HL-60 (cell line): ENCODE data around the gene PRDM2.
"Not testable (repeated sequence)": the region's sequence is repeated elsewhere in the genome, so short reads cannot be mapped to it uniquely, and the experiment has no call there.

Experiments used
- DNase-seq, 2 experiments: peaks; one replicate each; pipeline ENCODE4 v3.0.0-alpha.2; 2010 to 2020; ENCODE audit warnings: low read depth in 1 of 2, low spot score in 1 of 2
- H3K27ac ChIP-seq: fragments of 250-450 bp; sonication (Bioruptor Pico); replicated peaks from 2 replicates; pipeline ENCODE4 v1.5.1; 2020; ENCODE audit warnings: mild to moderate bottlenecking, moderate library complexity
- H3K27me3 ChIP-seq: fragments of 250-450 bp; sonication (Bioruptor Pico); 2 replicates; pipeline ENCODE4 v1.5.1; 2021; ENCODE audit warnings: mild to moderate bottlenecking, moderate library complexity; ENCODE audit not compliant: insufficient read depth, poor library complexity, severe bottlenecking
- H3K4me3 ChIP-seq: replicated peaks from 2 replicates; pipeline ENCODE4 v1.5.1; 2011; ENCODE audit warnings: mild to moderate bottlenecking, control low read depth, low read length; ENCODE audit not compliant: insufficient read depth
- GABPA ChIP-seq: IDR thresholded peaks from 2 replicates; pipeline ENCODE4 v1.6.1; 2012; ENCODE audit warnings: low read depth
- POLR2AphosphoS5 ChIP-seq: IDR thresholded peaks from 2 replicates; pipeline ENCODE4 v1.6.1; 2012; ENCODE audit warnings: low read depth
- SPI1 ChIP-seq: IDR thresholded peaks from 2 replicates; pipeline ENCODE4 v1.6.1; 2012; ENCODE audit warnings: low read depth, mild to moderate bottlenecking, borderline replicate concordance
- TF ChIP-seq, protein P1 (sequence below): IDR thresholded peaks from one replicate; pipeline ENCODE4 v1.5.1; 2011; ENCODE audit warnings: low read length, control low read depth, inconsistent platforms; ENCODE audit not compliant: insufficient read depth
- TF ChIP-seq, protein P2 (sequence below): IDR thresholded peaks from 2 replicates; pipeline ENCODE4 v1.6.1; 2012; ENCODE audit warnings: low read depth; ENCODE audit not compliant: insufficient replicate concordance

The PRDM2 gene

DNA sequence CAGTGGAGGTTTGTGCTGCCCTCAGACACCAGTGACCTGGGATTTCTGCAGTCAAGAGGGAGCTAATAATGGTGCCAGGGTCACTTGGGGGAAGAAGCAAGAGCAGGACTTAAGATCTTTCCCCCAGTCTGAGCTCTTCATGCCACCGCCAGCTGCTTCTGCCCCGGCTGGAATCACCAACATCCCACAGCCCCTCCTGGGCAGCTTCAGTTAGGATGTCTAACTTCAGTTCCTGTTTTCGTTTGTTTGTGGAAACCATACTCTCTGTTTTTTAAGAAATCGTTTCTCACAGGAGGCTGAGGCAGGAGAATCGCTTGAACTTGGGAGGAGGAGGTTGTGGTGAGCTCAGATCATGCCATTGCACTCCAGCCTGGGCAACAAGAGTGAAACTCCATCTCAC, 25.6 kb upstream of the PRDM2 start:
- no peak overlapping the region for H3K4me3 ChIP-seq
- TF ChIP-seq SPI1: peak; percentile 90
- TF ChIP-seq GABPA: no peak
- 0 out of 2 replicates have a peak overlapping the region, but pooled peaks have one; percentile 16 for H3K27ac ChIP-seq
- peak in 1 of 2 experiments; percentile 47 for DNase-seq
- no peaks in the 10 kb centered on the region for H3K27me3 ChIP-seq

DNA sequence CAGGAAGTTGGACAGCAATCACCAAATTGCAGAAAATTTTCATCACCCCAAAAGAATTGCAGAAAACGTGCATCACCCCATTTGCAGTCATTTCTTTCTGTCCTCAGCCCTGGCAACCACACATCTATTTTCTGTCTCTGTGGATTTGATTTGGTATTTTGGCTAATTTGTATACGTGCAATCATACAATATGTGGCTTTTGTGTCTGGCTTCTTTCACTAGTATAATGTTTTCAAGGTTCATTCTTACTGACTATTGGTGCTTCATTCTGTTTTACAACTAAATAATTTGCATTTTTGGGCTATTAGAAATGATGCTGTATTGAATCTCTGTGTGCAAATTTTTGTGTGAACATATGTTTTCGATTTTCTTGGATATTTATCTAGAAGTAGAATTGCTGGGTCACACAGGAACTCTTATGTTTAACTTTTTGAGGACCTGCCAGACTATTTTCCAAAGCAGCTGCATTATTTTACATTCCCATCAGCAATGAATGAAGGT, 24.8 kb upstream of the PRDM2 start:
- H3K27me3 ChIP-seq: no peaks in the 10 kb centered on the region

DNA sequence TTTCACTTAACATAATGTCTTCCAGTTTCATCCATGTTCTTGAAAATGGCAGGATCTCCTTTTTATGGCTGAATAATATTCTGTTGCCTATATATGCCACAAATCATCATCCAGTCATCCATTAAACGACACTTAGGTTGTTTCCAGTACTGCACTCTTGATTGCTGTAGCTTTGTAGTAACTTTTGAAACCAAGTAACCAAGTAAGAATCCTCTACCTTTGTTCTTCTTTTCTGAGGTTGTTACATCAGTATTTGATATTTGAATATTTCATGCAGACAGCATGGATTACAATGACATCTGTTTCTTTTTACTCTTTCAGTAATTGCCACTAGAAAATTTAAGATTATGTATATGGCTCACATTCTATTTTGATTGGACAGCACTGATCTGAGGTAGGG, 22.1 kb upstream of the PRDM2 start:
- Histone ChIP-seq H3K27me3 (no peaks in the 10 kb centered on the region), H3K27ac (no peak overlapping the region), H3K4me3 (no peak overlapping the region)
- DNase-seq: no peak
- TF ChIP-seq, protein P1, sequence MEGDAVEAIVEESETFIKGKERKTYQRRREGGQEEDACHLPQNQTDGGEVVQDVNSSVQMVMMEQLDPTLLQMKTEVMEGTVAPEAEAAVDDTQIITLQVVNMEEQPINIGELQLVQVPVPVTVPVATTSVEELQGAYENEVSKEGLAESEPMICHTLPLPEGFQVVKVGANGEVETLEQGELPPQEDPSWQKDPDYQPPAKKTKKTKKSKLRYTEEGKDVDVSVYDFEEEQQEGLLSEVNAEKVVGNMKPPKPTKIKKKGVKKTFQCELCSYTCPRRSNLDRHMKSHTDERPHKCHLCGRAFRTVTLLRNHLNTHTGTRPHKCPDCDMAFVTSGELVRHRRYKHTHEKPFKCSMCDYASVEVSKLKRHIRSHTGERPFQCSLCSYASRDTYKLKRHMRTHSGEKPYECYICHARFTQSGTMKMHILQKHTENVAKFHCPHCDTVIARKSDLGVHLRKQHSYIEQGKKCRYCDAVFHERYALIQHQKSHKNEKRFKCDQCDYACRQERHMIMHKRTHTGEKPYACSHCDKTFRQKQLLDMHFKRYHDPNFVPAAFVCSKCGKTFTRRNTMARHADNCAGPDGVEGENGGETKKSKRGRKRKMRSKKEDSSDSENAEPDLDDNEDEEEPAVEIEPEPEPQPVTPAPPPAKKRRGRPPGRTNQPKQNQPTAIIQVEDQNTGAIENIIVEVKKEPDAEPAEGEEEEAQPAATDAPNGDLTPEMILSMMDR: no peak
- TF ChIP-seq POLR2AphosphoS5 (no peak), GABPA (no peak), SPI1 (no peak)
- TF ChIP-seq, protein P2, sequence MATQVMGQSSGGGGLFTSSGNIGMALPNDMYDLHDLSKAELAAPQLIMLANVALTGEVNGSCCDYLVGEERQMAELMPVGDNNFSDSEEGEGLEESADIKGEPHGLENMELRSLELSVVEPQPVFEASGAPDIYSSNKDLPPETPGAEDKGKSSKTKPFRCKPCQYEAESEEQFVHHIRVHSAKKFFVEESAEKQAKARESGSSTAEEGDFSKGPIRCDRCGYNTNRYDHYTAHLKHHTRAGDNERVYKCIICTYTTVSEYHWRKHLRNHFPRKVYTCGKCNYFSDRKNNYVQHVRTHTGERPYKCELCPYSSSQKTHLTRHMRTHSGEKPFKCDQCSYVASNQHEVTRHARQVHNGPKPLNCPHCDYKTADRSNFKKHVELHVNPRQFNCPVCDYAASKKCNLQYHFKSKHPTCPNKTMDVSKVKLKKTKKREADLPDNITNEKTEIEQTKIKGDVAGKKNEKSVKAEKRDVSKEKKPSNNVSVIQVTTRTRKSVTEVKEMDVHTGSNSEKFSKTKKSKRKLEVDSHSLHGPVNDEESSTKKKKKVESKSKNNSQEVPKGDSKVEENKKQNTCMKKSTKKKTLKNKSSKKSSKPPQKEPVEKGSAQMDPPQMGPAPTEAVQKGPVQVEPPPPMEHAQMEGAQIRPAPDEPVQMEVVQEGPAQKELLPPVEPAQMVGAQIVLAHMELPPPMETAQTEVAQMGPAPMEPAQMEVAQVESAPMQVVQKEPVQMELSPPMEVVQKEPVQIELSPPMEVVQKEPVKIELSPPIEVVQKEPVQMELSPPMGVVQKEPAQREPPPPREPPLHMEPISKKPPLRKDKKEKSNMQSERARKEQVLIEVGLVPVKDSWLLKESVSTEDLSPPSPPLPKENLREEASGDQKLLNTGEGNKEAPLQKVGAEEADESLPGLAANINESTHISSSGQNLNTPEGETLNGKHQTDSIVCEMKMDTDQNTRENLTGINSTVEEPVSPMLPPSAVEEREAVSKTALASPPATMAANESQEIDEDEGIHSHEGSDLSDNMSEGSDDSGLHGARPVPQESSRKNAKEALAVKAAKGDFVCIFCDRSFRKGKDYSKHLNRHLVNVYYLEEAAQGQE: no peak

More for the DNA sequence above, 24.8 kb upstream of the PRDM2 start:
- no peak overlapping the region for H3K27ac ChIP-seq
- no peak for DNase-seq
- H3K4me3 ChIP-seq: no peak overlapping the region
- TF ChIP-seq SPI1: no peak
- TF ChIP-seq, protein P1: no peak
- no peak for TF ChIP-seq GABPA
- TF ChIP-seq, protein P2: no peak
- no peak for TF ChIP-seq POLR2AphosphoS5

GRCh38 chr1:13679651-13680050, 20.3 kb upstream of the PRDM2 start:
- TF ChIP-seq, protein P2: no peak
- no peak for TF ChIP-seq GABPA
- TF ChIP-seq, protein P1: no peak
- no peak for TF ChIP-seq POLR2AphosphoS5
- no peak for TF ChIP-seq SPI1
- DNase-seq: no peak
- Histone ChIP-seq H3K27me3 (no peaks in the 10 kb centered on the region), H3K27ac (no peak overlapping the region), H3K4me3 (no peak overlapping the region)

DNA sequence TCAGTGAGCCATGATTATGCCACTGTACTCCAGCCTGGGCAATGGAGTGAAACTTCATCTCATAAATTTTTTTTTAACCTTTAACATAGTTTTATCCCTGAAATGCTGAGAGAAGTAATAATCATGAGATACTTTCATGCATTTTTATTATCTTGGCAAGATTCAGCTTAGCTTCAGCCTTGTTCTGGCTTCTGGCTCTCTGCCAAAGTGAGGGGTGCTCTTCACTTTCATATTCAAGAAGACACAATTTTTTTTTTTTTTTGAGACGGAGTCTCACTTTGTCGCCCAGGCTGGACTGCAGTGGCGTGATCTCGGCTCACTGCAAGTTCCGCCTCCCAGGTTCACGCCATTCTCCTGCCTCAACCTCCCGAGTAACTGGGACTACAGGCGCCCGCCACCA, 19.4 kb upstream of the PRDM2 start:
- H3K27ac ChIP-seq, H3K4me3 ChIP-seq, DNase-seq, H3K27me3 ChIP-seq: not testable (repeated sequence)
